Middle frontal gyrus (tissue), 1 donor: ENCODE data around the gene CDK11A.
"Not testable (repeated sequence)": the region's sequence is repeated elsewhere in the genome, so short reads cannot be mapped to it uniquely, and the experiment has no call there.

ENCODE experiments used
- DNase-seq: peaks from one replicate; pipeline ENCODE4 v3.0.0-alpha.2; 2015; ENCODE audit warnings: low spot score; ENCODE audit errors: extremely low spot score

The CDK11A gene

DNA sequence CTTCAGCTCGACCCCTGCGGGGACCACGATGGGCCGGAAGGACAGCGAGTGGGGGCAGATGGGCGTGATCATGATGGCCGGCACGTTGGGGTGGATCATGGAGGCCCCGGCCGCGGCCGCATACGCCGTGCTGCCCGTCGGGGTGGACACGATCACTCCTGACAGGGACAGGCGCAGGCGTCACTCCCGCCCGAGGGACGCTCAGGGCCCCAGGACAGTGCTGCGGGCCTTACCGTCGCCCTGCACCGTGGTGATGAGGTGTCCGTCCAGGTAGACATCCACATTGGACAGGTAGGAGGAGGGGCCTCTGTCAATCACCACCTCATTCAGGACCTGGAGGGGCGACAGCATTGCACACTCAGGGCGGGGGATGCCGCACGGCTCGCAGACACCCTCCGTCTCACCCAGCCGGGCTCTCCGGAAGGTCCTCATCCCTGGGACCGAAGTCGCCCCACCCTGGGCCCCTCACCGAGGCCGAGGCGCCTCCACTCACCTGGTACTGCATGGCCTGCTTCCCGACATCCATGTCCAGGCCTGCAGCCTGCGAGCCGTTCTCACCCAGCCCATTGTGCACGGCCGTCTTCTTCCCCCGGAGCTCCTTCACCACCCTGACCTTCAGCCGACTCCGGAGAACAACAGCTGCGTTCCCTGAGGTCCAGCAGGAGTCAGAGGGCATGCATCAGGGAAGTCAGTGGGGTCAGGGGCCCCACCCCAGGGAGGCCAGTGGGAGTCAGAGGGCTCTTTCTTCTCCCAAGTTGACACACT, 30.1 kb upstream of the CDK11A start:
- DNase-seq, result no peak

DNA sequence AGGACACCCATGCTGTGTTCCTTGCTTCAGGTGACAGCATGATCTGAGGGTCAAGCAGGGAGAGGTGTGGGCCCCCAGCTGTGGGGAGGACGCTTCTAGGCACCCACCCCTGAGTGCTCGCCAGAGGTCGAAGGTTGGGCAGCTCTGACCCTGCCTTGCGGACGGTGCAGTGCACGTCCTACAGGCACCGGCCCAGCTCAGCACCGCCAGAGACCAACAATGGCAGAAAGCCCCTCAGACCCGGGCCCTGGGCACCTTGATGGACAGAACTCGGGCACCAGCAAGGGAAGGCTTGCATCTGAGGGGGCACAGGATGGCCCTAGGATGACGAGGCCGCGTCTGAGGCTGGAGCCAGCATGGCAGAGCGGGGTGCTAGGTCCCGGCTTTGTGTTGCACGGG, 29.4 kb upstream of the CDK11A start:
- no peak for DNase-seq

DNA sequence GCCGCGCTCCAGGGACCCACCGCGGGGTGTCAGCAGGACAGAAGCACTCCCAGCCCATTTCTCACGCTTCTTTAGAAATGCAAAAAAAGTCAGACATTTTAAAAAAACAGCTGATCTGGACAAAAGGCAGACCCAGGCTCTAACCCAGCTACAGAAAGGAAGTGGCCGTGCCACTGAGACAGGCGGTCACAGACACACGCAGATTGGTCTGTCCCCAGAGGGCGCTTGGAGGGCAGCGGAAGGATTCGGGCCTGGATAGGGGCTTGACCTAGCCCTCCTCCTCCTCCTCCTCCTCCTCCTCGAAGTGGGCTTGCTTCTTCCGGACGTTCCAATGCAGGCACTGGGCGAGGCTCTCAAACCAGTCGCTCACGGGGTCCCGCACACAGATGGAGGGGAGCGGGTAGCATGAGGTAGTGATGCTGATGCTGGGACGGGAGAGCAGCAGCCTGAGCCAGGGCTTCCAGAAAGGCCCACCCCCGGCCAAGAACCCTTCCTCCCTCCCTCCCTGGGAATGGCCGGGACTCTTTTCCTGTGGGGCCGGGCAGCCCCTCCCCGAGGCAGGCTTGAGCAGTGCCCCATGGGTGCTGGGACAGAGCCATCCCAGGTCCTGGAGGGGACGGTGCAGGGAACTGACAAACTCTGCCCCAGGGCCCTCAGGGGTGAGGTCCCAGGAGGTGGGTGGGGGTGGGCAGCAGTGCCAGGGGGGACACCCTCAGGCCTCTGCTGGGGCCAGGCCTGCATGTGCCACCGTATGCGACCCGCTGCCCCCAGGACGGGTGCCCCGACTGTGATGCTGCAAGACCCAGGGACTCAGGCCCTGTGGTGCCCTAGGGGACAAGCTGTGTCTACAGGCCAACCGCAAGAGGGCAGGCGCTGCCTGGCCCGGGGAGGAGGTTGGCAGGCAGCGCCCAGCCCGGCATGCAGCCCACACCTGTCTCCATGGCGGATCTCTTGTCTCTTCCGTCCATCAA, 28.8 kb upstream of the CDK11A start:
- DNase-seq, result no peak

GRCh38 chr1:1752190-1752589, 28.0 kb upstream of the CDK11A start:
- no peak for DNase-seq

GRCh38 chr1:1749941-1750340, 25.8 kb upstream of the CDK11A start:
- not testable (repeated sequence) for DNase-seq

- no peak for DNase-seq
Observed at GRCh38 chr1:1748686-1749321, 24.6 kb upstream of the CDK11A start.

GRCh38 chr1:1746566-1746909, 22.4 kb upstream of the CDK11A start:
- DNase-seq, result not testable (repeated sequence)

DNA sequence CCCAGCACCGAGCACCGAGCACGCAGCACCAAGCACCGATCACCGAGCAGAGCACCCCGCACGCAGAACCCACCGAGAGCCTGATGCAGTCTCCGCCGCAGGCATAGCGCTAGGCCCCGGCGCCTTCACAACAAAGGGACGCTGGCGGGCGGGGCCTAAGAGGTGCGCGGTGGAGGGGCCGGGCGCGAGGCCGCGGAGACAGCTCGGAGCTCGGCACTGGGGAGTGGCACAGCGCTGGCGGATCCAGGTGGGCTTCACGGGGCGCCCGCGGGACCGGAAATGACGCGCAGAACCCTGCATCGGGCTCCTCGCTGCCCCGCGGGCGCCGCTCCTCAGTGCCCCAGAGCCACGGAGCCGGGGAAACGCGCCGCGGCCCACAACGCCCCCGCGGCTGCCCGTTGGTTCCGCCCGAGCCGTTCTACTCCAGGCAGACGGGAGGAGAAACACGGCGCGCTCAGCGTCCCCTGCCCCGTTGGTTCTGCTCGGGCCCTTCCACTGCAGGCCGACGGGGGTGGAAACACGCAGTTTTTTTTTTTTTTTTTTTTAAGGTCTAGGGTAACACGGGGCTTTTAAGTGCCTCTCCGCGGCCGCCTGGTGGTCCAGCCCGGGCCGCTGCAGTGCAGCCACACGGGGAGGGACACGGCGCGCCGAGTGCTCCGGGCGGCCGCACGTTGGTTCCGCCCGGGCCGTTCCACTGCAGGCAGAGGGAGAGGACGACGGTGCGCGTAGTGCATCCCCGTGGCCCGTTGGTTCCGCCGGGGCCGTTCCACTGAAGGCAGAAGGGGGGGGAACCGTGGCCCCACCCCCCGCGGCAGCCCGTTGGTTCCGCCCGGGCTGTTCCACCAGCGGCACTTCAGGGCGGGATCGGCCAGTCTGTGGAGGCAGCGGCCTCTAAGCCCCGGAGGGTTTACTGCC, 21.8 kb upstream of the CDK11A start:
- DNase-seq, result not testable (repeated sequence)

DNA sequence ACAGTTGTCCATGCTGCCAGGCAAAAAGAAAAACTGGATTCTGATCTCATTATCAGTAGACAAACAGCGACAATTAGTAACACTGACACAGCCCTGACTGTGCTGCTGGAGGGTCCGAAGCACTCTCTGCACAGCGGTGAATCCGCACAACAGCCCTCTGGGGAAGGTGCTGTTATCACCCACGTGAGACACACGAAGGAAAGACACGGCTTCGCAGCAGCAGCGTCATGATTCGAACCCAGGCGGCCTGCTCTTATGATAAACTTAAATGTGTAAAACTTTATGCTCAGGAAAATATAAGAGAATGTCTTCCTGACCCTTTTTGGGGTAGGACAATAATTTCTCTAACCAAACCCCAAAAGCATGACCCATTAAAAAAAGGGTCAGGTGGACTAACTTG, 18.4 kb upstream of the CDK11A start:
- not testable (repeated sequence) for DNase-seq

DNA sequence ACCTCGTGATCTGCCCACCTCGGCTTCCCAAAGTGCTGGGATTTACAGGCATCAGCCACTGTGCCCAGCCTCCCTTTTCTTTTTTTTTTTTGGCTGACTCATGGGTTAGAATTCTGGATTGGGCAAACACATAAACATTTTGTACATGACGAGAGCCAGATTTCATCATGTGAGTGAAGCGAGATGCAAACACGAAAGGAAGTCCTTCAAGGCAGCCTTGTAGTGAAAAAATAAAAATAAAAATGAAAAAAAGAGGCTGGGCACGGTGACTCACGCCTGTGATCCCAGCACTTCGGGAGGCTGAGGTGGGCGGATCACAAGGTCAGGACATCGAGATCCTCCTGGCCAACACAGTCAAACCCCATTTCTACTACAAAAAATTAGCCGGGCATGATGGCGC, 16.9 kb upstream of the CDK11A start:
- DNase-seq, result not testable (repeated sequence)

DNA sequence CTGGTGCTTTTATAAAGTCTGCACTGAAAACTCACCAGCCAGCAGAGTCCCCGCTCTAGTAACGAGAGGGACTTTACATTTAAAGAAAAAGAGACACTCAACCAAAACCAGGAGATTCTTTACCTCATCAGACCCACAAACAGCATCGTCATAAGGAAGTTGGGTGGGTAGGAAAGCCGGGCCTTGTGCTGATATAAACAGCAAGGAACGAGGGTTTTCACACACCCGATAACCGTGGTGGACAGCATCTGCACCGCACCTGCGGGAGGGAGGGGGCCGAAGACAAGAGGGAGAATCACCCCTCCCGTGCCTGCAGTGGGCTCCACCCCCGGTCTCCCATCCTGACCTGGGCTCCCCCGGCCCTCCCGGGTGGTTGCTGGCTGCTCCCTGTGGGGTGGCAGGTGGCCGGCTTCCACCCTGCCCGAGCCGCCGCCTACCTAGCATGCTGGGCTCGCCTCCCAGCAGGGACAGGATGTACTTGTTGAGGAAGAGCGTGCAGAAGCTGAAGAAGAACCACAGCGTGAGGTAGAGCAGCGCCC, 14.7 kb upstream of the CDK11A start:
- not testable (repeated sequence) for DNase-seq

- not testable (repeated sequence) for DNase-seq
Observed at GRCh38 chr1:1737675-1738590, 13.8 kb upstream of the CDK11A start.

DNA sequence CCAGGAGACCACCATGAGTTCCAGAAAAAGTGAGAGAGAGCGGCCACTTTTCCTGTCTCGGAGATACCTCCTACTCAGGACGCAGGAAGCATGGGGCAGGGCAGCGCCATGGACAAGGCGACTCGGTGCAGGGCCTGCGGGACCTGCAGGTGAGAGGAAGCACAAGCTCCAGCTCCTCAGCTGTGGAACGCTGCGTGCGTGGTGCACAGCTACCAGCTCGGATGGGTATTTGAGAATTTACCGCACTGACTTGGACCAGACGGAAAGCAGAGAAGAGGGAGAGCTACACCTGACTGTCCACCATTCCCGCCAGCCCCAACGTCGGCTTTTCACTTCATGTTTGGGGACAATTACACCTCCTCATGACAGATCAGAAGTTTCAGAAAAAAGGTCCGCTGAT, 8.2 kb upstream of the CDK11A start:
- no peak for DNase-seq

DNA sequence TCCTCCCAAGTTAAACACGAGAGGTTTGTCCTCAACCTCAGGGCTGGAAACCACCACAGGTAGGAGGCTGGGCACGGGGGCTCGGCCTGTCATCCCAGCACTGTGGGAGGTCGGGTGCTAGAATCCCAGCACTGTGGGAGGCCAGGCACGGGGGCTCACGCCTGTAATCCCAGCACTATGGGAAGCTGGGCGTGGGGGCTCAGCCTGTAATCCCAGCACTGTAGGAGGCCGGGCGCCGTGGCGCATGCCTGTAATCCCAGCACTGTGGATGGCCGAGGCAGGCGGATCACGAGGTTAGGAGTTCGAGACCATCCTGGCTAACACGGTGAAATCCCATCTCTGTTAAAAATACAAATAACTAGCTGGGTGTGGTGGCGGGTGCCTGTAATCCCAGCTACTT, 6.7 kb upstream of the CDK11A start:
- DNase-seq, result no peak

DNA sequence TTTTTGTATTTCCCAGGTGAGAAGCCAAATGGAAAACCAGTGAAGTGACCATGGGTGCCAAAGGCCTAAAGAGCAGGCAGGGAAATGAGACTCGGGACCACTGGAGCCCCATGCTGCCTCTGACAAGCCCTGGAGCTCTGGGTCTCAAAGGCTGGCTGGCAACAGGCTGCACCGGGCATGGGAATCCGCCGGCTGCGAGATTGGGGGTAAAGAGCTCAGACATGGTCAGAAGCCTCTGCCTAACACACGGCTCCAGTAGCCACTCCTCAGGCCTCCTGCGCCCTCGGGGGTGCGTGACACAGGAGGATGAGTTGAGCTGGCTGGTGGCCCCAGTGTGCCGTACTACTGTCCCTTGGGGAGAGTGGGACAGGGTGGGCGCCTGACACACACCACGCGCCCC, 6.1 kb upstream of the CDK11A start:
- DNase-seq, result not testable (repeated sequence)

GRCh38 chr1:1729116-1729816, 5.1 kb upstream of the CDK11A start:
- DNase-seq, result not testable (repeated sequence)

DNA sequence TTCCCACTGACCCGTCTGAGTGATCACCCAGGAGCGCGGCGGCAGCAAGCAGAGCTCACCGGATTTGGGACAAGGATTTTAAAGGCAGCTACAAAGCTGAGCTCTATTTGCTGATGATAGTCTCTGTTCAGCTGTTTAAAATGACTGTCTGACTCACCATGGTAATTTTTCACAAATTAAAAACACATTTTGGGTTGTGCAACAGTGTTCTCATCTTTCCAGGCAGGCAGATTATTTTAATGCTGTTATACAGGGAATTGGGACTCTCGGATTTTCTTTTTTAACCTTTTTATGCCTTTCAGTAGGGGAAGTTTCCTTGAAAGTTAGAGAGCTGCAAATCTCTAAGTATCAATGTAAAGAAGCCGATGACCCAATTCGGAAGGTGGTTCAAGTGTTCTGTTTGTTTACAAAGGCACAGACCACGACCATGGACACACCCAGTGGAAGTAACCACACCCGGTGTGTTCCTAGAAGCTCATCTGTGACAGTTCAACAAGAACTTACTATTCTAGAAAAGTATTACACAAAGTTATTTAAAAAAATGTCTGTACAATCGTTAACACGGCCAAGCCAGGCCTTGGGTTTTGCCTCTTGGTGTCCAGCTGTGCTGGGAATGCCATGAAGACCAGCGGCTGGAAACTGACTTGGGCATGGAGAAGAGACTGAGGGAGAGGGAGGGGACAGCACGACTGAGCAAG, 4.3 kb upstream of the CDK11A start:
- DNase-seq, result not testable (repeated sequence)

- DNase-seq, result not testable (repeated sequence)
Observed at GRCh38 chr1:1727131-1727651, 3.0 kb upstream of the CDK11A start.
